Neural cell (in vitro differentiated cells): Measurements from ENCODE around the gene ARL15.

Experiments used
- EZH2 ChIP-seq: fragments of 200-600, 300-800 bp; shearing (Covaris generic), sonication (generic); IDR thresholded peaks from 2 replicates; pipeline ENCODE4 v1.6.1; 2014; ENCODE audit warnings: antibody characterized with exemption, low read length, borderline replicate concordance, mild to moderate bottlenecking; ENCODE audit not compliant: insufficient read depth, poor library complexity, severe bottlenecking
- RAD21 ChIP-seq: fragments of 450-650 bp; conservative IDR thresholded peaks from 2 replicates; pipeline ENCODE4 v1.6.1; 2014; ENCODE audit warnings: antibody characterized with exemption, mild to moderate bottlenecking, moderate library complexity
- TF ChIP-seq, protein P1 (sequence below): fragments of 450-650 bp; IDR thresholded peaks from 2 replicates; pipeline ENCODE4 v1.5.1; 2014; ENCODE audit warnings: antibody characterized with exemption, mild to moderate bottlenecking, moderate library complexity; ENCODE audit not compliant: poor library complexity, severe bottlenecking

DNA sequence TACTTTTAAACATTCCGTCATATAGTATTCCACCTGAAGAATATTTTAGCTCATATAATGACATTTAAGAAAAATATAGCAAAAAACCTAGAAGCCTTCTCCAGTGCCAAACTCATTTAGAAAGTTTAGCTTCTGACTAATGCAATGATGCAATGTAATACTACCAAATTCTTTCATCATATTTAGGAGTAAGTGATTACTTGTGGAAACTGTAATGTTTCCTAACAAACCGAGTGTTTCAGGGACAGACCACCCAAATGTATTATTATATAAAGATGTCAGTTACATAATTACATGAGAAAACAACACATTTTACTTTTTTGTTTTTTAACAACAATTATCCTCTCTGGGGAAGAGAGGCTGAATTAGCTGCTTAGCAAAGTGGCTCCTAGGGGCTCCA, 316.2 kb downstream of the ARL15 start:
- TF ChIP-seq, protein P1, sequence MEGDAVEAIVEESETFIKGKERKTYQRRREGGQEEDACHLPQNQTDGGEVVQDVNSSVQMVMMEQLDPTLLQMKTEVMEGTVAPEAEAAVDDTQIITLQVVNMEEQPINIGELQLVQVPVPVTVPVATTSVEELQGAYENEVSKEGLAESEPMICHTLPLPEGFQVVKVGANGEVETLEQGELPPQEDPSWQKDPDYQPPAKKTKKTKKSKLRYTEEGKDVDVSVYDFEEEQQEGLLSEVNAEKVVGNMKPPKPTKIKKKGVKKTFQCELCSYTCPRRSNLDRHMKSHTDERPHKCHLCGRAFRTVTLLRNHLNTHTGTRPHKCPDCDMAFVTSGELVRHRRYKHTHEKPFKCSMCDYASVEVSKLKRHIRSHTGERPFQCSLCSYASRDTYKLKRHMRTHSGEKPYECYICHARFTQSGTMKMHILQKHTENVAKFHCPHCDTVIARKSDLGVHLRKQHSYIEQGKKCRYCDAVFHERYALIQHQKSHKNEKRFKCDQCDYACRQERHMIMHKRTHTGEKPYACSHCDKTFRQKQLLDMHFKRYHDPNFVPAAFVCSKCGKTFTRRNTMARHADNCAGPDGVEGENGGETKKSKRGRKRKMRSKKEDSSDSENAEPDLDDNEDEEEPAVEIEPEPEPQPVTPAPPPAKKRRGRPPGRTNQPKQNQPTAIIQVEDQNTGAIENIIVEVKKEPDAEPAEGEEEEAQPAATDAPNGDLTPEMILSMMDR, result no peak
- TF ChIP-seq EZH2, result no peak
- TF ChIP-seq RAD21, result no peak
